Stomach smooth muscle (tissue), 2 donors: ENCODE data around the gene SPG11.
"Not testable (repeated sequence)": the region's sequence is repeated elsewhere in the genome, so short reads cannot be mapped to it uniquely, and the experiment has no call there.

Experiments used
- H3K27ac ChIP-seq: one replicate; pipeline ENCODE4 v1.7.0; 2013; ENCODE audit warnings: mild to moderate bottlenecking, low read length, inconsistent platforms
- H3K27me3 ChIP-seq, 2 donors: one replicate each; pipeline ENCODE4 v1.7.0; 2013; ENCODE audit warnings: low read length in 2 of 2; ENCODE audit not compliant: insufficient read depth in 2 of 2, control insufficient read depth in 1 of 2
- H3K36me3 ChIP-seq, 2 donors: one replicate each; pipeline ENCODE4 v1.7.0; 2013; ENCODE audit warnings: low read length in 2 of 2; ENCODE audit not compliant: control insufficient read depth in 2 of 2, insufficient read depth in 2 of 2
- H3K4me1 ChIP-seq: one replicate; pipeline ENCODE4 v1.7.0; 2013; ENCODE audit warnings: low read length; ENCODE audit not compliant: control insufficient read depth, insufficient read depth
- H3K4me3 ChIP-seq, 2 donors: one replicate each; pipeline ENCODE4 v1.7.0; 2013; ENCODE audit warnings: low read length in 2 of 2
- H3K9ac ChIP-seq, 2 donors: one replicate each; pipeline ENCODE4 v1.7.0; 2013; ENCODE audit warnings: low read length in 2 of 2, mild to moderate bottlenecking in 1 of 2
- H3K9me3 ChIP-seq, 2 donors: one replicate each; pipeline ENCODE4 v1.7.0; 2013; ENCODE audit warnings: low read length in 2 of 2; ENCODE audit not compliant: control insufficient read depth in 2 of 2
- donor health status: healthy.
- donor health status: Pancreatic carcinoma.

SPG11 gene

GRCh38 chr15:44656913-44657312, 6.5 kb downstream of the SPG11 start:
- no peak overlapping the region for H3K27ac ChIP-seq
- no peak overlapping the region for H3K4me3 ChIP-seq
- no peaks in the 10 kb centered on the region for H3K9me3 ChIP-seq
- no peak overlapping the region for H3K9ac ChIP-seq
- peaks cover 23 to 26% of the 10 kb centered on the region in 2 donors for H3K36me3 ChIP-seq
- H3K27me3 ChIP-seq = no peaks in the 10 kb centered on the region
- H3K4me1 ChIP-seq = no peaks in the 10 kb centered on the region

GRCh38 chr15:44656298-44656697, 7.2 kb downstream of the SPG11 start:
- no peaks in the 10 kb centered on the region for H3K27me3 ChIP-seq
- no peak overlapping the region for H3K27ac ChIP-seq
- no peaks in the 10 kb centered on the region for H3K4me1 ChIP-seq
- no peak overlapping the region for H3K9ac ChIP-seq
- no peak overlapping the region for H3K4me3 ChIP-seq
- no peaks in the 10 kb centered on the region for H3K9me3 ChIP-seq
- H3K36me3 ChIP-seq = peaks cover 30 to 32% of the 10 kb centered on the region in 2 donors

- no peaks in the 10 kb centered on the region for H3K9me3 ChIP-seq
- H3K27me3 ChIP-seq = no peaks in the 10 kb centered on the region
- H3K9ac ChIP-seq = no peak overlapping the region
- no peak overlapping the region for H3K27ac ChIP-seq
- H3K4me1 ChIP-seq = no peaks in the 10 kb centered on the region
- H3K4me3 ChIP-seq = no peak overlapping the region
- H3K36me3 ChIP-seq = peaks cover 30 to 37% of the 10 kb centered on the region in 2 donors
Observed at GRCh38 chr15:44654858-44655257, 8.6 kb downstream of the SPG11 start.

- Histone ChIP-seq H3K4me3 (no peak overlapping the region), H3K4me1 (no peaks in the 10 kb centered on the region), H3K27me3 (no peaks in the 10 kb centered on the region), H3K36me3 (peaks cover 26 to 30% of the 10 kb centered on the region in 2 donors), H3K27ac (no peak overlapping the region), H3K9me3 (no peaks in the 10 kb centered on the region), H3K9ac (no peak overlapping the region)
Observed at GRCh38 chr15:44647637-44648036, 15.8 kb downstream of the SPG11 start.

- H3K4me1 ChIP-seq = no peaks in the 10 kb centered on the region
- no peaks in the 10 kb centered on the region for H3K9me3 ChIP-seq
- no peak overlapping the region for H3K9ac ChIP-seq
- H3K27ac ChIP-seq = no peak overlapping the region
- H3K4me3 ChIP-seq = no peak overlapping the region
- no peaks in the 10 kb centered on the region for H3K27me3 ChIP-seq
- H3K36me3 ChIP-seq = peaks cover 26 to 27% of the 10 kb centered on the region in 2 donors
Observed at GRCh38 chr15:44647036-44647435, 16.4 kb downstream of the SPG11 start.

- no peak overlapping the region for H3K9ac ChIP-seq
- H3K36me3 ChIP-seq = peaks cover 20 to 22% of the 10 kb centered on the region in 2 donors
- no peak overlapping the region for H3K4me3 ChIP-seq
- H3K9me3 ChIP-seq = no peaks in the 10 kb centered on the region
- no peaks in the 10 kb centered on the region for H3K27me3 ChIP-seq
- no peaks in the 10 kb centered on the region for H3K4me1 ChIP-seq
- no peak overlapping the region for H3K27ac ChIP-seq
Observed at GRCh38 chr15:44646460-44646859, 17.0 kb downstream of the SPG11 start.

GRCh38 chr15:44641651-44642050, 21.8 kb downstream of the SPG11 start:
- Histone ChIP-seq H3K4me3 (no peak overlapping the region), H3K27ac (no peak overlapping the region), H3K9me3 (no peaks in the 10 kb centered on the region), H3K9ac (no peak overlapping the region), H3K4me1 (no peaks in the 10 kb centered on the region), H3K36me3 (peaks cover 9 to 11% of the 10 kb centered on the region in 2 donors), H3K27me3 (no peaks in the 10 kb centered on the region)

- peaks cover 16 to 17% of the 10 kb centered on the region in 2 donors for H3K36me3 ChIP-seq
- no peak overlapping the region for H3K9ac ChIP-seq
- H3K27me3 ChIP-seq = no peaks in the 10 kb centered on the region
- H3K9me3 ChIP-seq = no peaks in the 10 kb centered on the region
- no peaks in the 10 kb centered on the region for H3K4me1 ChIP-seq
- no peak overlapping the region for H3K27ac ChIP-seq
- no peak overlapping the region for H3K4me3 ChIP-seq
Observed at GRCh38 chr15:44636976-44637375, 26.5 kb downstream of the SPG11 start.

- Histone ChIP-seq H3K9ac (no peak overlapping the region), H3K27ac (no peak overlapping the region), H3K4me3 (no peak overlapping the region), H3K9me3 (no peaks in the 10 kb centered on the region), H3K36me3 (peaks cover 27 to 28% of the 10 kb centered on the region in 2 donors), H3K27me3 (no peaks in the 10 kb centered on the region), H3K4me1 (no peaks in the 10 kb centered on the region)
Observed at GRCh38 chr15:44633603-44634002, 29.9 kb downstream of the SPG11 start.

- not testable (repeated sequence) for H3K4me3 ChIP-seq, H3K9ac ChIP-seq, H3K4me1 ChIP-seq, H3K27ac ChIP-seq, H3K27me3 ChIP-seq, H3K9me3 ChIP-seq
- peaks cover 23 to 25% of the 10 kb centered on the region in 2 donors for H3K36me3 ChIP-seq
Observed at GRCh38 chr15:44625286-44625685, 38.2 kb downstream of the SPG11 start.

GRCh38 chr15:44623178-44623577, 40.3 kb downstream of the SPG11 start:
- Histone ChIP-seq H3K4me1 (no peaks in the 10 kb centered on the region), H3K9me3 (no peaks in the 10 kb centered on the region), H3K4me3 (no peak overlapping the region), H3K27me3 (no peaks in the 10 kb centered on the region), H3K27ac (no peak overlapping the region), H3K9ac (no peak overlapping the region), H3K36me3 (peaks cover 12 to 14% of the 10 kb centered on the region in 2 donors)
